Measurements from ENCODE around the gene ARHGEF26.
"Not testable (repeated sequence)": the region's sequence is repeated elsewhere in the genome, so short reads cannot be mapped to it uniquely, and the experiment has no call there.

ARHGEF26 gene

GRCh38 chr3:154086286-154086685 is 34.9 kb upstream of the ARHGEF26 start:
- no peaks in the 10 kb centered on the region for H3K4me1 ChIP-seq (ENCODE audit: insufficient read depth, low read length, severe bottlenecking)
- H3F3A ChIP-seq (ENCODE audit: insufficient read depth, low read length) = no peaks in the 10 kb centered on the region
- H3K4me3 ChIP-seq (ENCODE audit: low read depth, low read length, poor library complexity, severe bottlenecking) = no peak overlapping the region
- H3K9ac ChIP-seq (ENCODE audit: low read length) = no peak overlapping the region
- H3K27ac ChIP-seq (ENCODE audit: low read depth, low read length, poor library complexity, severe bottlenecking) = no peak overlapping the region
- no peak overlapping the region for H2AFZ ChIP-seq (ENCODE audit: low read length)
- H3K9me3 ChIP-seq (ENCODE audit: low read length) = no peaks in the 10 kb centered on the region
- H3K27me3 ChIP-seq (ENCODE audit: insufficient read depth, low read length) = no peaks in the 10 kb centered on the region; the same call in 1 of the 2 replicates
- TF ChIP-seq EZH2 (IDR thresholded peaks at IDR 0.05; ENCODE audit: borderline replicate concordance, low read length) = no peak
- TF ChIP-seq CTCF (IDR thresholded peaks at IDR 0.05; ENCODE audit: low read length) = no peak
- H3K36me3 ChIP-seq (ENCODE audit: insufficient read depth, low read length) = no peaks in the 10 kb centered on the region
- H4K20me1 ChIP-seq (ENCODE audit: insufficient read depth, low read length) = no peaks in the 10 kb centered on the region
- no peak overlapping the region for H3K4me2 ChIP-seq (ENCODE audit: low read length)
- H3K9me2 ChIP-seq (ENCODE audit: low read depth, low read length) = no peaks in the 10 kb centered on the region
- H3K79me2 ChIP-seq (ENCODE audit: insufficient read depth, low read length) = no peaks in the 10 kb centered on the region

DNA sequence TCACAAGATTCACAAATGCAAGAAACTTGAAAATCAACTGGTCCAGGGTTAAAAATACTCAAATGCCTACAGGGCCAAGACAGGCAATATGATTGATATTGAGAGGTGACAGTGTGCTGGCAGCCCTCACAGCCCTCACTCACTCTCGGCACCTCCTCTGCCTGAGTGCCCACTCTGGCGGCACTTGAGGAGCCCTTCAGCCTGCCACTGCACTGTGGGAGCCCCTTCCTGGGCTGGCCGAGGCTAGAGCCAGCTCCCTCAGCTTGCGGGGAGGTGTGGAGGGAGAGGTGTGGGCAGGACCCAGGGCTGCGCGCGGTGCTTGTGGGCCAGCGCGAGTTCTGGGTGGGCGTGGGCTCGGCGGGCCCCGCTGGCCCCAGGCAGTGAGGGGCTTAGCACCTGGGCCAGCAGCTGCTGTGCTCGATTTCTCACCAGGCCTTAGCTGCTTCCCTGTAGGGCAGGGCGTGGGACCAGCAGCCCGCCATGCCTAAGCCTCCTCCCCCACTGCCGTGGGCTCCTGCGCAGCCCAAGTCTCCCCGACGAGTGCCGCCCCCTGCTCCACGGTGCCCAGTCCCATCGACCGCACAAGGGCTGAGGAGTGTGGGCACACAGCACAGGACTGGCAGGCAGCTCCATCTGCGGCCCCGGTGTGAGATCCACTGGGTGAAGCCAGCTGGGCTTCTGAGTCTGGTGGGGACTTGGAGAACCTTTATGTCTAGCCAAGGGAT is 33.3 kb upstream of the ARHGEF26 start:
- not testable (repeated sequence) for H3F3A ChIP-seq (ENCODE audit: insufficient read depth, low read length); H3K36me3 ChIP-seq (ENCODE audit: insufficient read depth, low read length); H3K9me3 ChIP-seq (ENCODE audit: low read length); H3K27ac ChIP-seq (ENCODE audit: low read depth, low read length, poor library complexity, severe bottlenecking); H3K4me3 ChIP-seq (ENCODE audit: low read depth, low read length, poor library complexity, severe bottlenecking); H3K4me2 ChIP-seq (ENCODE audit: low read length); H3K79me2 ChIP-seq (ENCODE audit: insufficient read depth, low read length); H3K9ac ChIP-seq (ENCODE audit: low read length); H3K27me3 ChIP-seq (ENCODE audit: insufficient read depth, low read length); H3K4me1 ChIP-seq (ENCODE audit: insufficient read depth, low read length, severe bottlenecking); H3K9me2 ChIP-seq (ENCODE audit: low read depth, low read length); H2AFZ ChIP-seq (ENCODE audit: low read length); H4K20me1 ChIP-seq (ENCODE audit: insufficient read depth, low read length)

- Histone ChIP-seq H3K4me2 (ENCODE audit: low read length) (no peak overlapping the region), H3K4me3 (ENCODE audit: low read depth, low read length, poor library complexity, severe bottlenecking) (no peak overlapping the region), H3K9ac (ENCODE audit: low read length) (no peak overlapping the region), H3K9me3 (ENCODE audit: low read length) (no peaks in the 10 kb centered on the region), H3K27me3 (ENCODE audit: insufficient read depth, low read length) (no peaks in the 10 kb centered on the region; the same call in 1 of the 2 replicates), H4K20me1 (ENCODE audit: insufficient read depth, low read length) (no peaks in the 10 kb centered on the region), H3K36me3 (ENCODE audit: insufficient read depth, low read length) (no peaks in the 10 kb centered on the region), H3K27ac (ENCODE audit: low read depth, low read length, poor library complexity, severe bottlenecking) (no peak overlapping the region), H3F3A (ENCODE audit: insufficient read depth, low read length) (no peaks in the 10 kb centered on the region), H3K9me2 (ENCODE audit: low read depth, low read length) (no peaks in the 10 kb centered on the region), H3K79me2 (ENCODE audit: insufficient read depth, low read length) (no peaks in the 10 kb centered on the region), H3K4me1 (ENCODE audit: insufficient read depth, low read length, severe bottlenecking) (no peaks in the 10 kb centered on the region), H2AFZ (ENCODE audit: low read length) (no peak overlapping the region)
- TF ChIP-seq EZH2 (IDR thresholded peaks at IDR 0.05; ENCODE audit: borderline replicate concordance, low read length) (no peak), CTCF (IDR thresholded peaks at IDR 0.05; ENCODE audit: low read length) (no peak)
Observed at GRCh38 chr3:154089421-154090420, 31.5 kb upstream of the ARHGEF26 start.

Data from OCI-LY1 (cell line).